Measurements from ENCODE around the gene C10orf88.
"Not testable (repeated sequence)": the region's sequence is repeated elsewhere in the genome, so short reads cannot be mapped to it uniquely, and the experiment has no call there.

Gene C10orf88

GRCh38 chr10:122957474-122957873, 3.4 kb upstream of the C10orf88 start:
- no peak for DNase-seq

DNA sequence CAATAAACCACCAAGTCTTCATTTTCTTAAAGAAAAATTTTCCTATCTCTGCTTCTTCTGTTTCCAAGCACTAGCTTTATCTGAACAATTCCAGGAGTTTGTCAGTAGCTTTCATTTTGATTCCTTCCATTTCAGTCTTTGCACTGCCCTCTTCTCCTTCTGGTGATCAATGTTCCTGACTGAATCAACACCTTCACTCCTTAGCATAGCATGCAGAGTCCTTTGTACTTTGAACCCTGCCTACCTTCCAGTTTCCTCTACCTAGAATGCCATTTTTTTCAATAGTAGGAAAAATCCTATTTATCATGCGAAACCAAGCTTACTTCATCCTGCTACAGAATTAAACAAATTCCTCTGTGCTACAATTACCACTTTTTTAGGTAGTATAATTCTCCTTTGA, 1.9 kb upstream of the C10orf88 start:
- no peak for DNase-seq

DNA sequence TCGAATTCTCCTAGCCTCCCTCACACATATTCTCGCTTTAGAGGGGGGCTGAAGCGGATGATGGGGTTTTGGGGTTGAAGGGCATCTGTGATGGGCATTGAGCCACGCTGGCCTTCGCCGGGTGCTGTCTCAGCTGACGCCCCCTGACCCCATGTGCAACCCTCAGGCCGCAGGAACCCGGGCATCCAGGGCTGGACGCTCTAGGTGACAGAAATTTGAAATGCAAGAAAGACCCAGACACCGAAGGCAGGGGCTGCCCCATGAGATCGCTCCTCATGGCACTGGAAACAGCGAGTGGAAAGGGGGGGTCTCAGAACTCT, 664 bp upstream of the C10orf88 start:
- DNase-seq, result no peak

DNA sequence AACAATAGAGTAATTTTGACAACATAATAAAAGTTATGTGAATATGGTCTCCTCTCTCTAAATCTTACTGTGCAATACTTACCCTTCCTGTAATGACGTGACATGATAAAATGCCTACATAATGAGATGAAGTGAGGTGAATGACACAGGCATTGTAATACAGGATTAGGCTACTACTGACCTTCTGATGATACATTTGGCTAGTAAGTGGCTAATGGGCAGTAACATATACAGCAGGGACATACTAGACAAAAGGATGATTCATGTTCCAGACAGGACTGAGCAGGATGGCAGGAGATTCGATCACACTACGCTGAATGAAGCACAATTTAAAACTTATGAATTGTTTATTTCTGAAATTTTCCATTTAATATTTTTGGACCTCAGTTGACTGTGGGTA, 4.7 kb downstream of the C10orf88 start:
- no peak for DNase-seq

DNA sequence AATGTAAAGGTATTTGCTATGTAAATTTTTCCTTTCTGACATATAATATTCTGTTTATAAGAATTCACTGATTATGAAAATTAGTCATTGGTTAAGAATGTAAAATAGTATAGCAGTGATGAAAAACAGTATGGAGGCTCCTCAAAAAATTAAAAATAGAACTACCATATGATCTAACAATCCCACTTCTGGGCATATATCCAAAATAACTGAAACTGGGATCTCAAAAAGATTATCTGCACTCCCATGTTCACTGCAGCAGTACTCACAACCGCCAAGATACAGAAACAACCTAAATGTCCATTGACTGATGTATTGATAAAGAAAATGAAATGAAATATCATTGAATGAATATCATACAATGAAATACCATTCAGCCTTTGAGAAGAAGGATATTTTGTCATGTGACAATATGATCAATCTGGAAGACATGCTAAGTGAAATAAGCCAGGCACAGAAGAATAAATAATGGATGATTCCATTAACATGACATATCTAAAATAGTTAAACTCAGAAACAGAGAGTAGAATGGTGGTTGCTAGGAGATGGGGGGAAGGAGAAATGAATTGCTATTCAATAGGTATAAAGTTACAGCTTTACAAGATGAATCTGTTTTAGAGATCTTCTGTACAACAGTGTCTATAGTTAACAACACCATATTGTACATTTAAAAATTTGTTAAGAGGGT, 14.0 kb downstream of the C10orf88 start:
- no peak for DNase-seq

GRCh38 chr10:122939133-122939855, 14.7 kb downstream of the C10orf88 start:
- no peak for DNase-seq

- no peak for DNase-seq
These were observed 22.7 kb downstream of the C10orf88 start for GRCh38 chr10:122931088-122931906.

DNA sequence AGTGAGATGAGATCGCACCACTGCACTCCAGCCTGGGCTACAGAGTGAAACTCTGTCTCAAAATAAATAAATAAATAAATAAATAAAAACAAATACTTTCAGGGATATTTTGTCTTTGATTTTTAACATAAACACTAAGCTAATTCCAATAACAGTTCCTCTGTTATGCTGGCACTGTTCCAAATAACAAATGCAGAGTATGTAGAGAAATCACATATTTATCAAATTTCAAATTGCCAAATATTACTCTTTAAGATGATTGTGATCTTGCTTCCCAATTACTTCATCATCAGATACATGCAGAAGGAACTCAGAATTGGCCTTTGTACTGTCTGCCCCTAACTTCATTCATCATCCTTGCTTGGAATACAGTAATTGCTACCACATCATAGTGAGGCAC, 23.9 kb downstream of the C10orf88 start:
- DNase-seq, result no peak

GRCh38 chr10:122915700-122916099, 38.3 kb downstream of the C10orf88 start:
- DNase-seq, result no peak

DNA sequence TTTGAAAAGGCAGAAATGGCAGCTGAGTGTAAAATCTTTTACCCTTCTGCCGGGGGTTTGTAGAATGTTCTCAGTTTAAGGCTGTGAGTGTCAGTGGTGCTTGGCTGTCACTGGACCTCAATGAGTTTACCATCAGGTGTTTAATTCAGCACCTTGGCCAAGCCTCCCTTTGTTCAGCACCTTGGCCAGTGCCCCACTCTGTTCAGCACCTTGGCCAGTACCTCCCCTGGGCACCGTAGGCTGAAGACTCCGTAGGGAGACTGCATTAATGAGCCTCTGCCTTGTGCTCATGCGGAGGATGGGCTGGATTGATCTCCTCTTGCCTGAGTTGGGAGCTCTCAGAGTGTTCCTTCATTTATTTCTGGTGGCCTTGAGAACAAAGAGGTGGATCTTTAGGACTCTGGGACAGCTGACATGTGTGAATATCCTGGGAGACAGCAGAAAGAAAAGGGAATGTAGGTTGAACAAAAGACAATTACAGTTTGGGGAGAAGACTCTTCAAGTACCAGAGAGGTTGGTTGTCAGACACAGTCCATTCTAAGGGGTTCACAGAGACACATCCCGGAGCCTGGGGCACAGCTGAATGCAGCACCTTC, 42.0 kb downstream of the C10orf88 start:
- peak; percentile 54 for DNase-seq

DNA sequence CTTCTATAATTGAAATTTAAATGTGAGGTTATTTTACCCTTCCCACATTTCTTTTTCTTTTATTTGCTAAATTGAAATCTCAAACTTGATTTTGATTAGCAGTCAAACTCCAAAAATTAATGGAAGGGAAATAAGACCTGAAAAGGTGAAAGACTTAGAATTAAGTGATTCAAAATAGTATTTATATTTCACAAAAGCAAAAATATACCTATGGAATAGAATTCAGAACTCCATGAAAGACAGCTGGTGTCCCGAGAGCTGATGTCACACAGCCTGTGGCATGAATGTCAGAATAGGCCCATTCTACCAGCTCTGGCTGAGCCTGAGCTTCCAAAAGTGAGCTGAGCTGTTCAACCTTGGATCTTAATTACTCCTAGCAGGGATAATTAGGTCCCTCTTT, 43.7 kb downstream of the C10orf88 start, which contains the start of gene FAM24A:
Gene FAM24A, plus strand, starts transcription at position 301 of the 400 bp plus-strand sequence. CDS start 1,025 bp downstream, outside the sequence.
- no peak for DNase-seq

DNA sequence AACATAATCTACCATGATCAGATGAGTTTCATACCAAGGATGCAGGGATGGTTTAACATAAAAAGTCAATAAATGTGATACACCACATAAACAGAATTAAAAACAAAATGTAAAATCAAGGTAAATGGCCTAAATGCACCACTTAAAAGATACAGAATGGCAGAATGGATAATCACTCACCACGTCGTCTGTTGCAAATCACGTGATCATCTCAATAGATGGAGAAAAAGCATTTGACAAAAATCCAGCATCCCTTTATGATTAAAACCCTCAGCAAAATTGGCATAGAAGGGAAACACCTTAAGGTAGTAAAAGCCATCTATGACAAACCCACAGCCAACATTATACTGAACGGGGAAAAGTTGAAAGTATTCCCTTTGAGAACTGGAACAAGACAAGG, 50.2 kb downstream of the C10orf88 start:
- DNase-seq, result not testable (repeated sequence)

DNA sequence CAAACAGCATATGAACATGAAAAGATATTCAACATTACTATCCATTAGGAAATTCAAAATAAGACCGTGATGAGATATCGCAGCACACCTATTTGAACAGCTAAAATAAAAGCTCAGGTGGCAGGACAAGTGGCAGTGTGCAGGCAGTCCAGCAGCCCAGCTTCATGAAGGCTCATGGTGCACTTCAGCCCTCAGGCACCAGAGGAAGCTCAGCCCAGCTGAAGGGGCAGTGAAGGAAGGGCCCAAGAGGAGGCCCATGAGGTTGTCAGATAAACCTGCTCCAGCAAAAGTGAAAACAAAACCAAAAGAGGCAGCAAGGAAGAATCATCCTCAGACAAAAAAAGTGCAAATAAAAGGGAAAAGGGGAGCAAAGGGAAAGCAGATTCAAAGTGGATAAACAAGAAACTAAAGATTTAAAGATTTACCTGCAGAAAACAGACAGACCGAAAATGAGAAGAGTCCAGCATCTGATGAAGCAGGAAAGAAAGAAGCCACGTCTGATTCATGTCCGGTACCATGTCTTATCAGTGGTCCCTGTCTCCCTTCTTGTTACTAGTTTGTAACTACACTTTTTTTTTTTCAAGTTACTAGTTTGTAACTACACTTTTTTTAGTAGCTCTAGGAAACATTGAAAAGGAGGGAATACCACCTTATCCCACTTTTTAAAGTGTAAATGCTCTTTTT, 59.6 kb downstream of the C10orf88 start:
- no peak for DNase-seq

DNA sequence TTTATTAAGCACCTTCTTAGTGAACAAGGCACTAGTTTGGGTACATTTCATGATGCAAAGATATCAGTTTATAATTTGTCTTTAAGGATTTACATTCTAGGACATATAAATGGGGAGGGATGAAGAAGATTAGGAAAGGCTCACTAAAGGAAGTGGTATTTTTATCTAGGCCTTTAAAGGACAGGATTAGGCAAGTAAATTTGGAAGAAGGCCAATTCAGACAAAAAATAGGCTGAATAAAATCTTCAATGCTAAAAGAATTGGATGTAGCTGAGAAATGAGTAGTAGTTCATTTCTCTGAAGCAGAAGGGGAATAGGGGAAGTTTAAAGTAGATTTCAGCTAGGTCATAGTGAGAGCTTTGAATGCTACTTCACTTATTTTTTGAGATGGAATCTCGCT, 69.9 kb downstream of the C10orf88 start:
- no peak for DNase-seq

GRCh38 chr10:122882766-122883165, 71.3 kb downstream of the C10orf88 start:
- DNase-seq, result no peak

All from stimulated activated CD4-positive, alpha-beta T cell treated with anti-CD3 and anti-CD28 coated beads, Interleukin-15, amount 100 ng/mL, for 24 hours (primary cell).